Measurements from ENCODE around the gene SERPINE2. TPM values are rescaled to one million over a fixed set of nuclear protein-coding genes. Genes with fewer than 3 reads are reported as not detected.

SERPINE2 gene
- total RNA-seq, 1 experiment from 2014 or later = 93.3 TPM

GRCh38 chr2:223969856-223970255 is 69.2 kb downstream of the SERPINE2 start:
- DNase-seq (ENCODE audit: low read depth, low spot score) (no peak), ATAC-seq (peak; percentile 23; the same call in 1 of the 2 replicates)
- Histone ChIP-seq H2AFZ (ENCODE audit: low read depth, low read length, poor library complexity, severe bottlenecking) (no peak overlapping the region), H3K27me3 (ENCODE audit: insufficient read depth, low read length) (no peaks in the 10 kb centered on the region), H3K79me2 (ENCODE audit: insufficient read depth, low read length) (peaks cover 8% of the 10 kb centered on the region), H3K9me3 (ENCODE audit: control insufficient read depth in 1 of 2, insufficient read depth in 1 of 2, low read depth in 1 of 2, low read length in 2 of 2) (no peaks in the 10 kb centered on the region), H3K4me1 (ENCODE audit: control insufficient read depth in 1 of 2, insufficient read depth in 2 of 2, low read length in 2 of 2) (no peaks in the 10 kb centered on the region), H3K4me2 (ENCODE audit: low read length) (no peak overlapping the region), H3K4me3 (replicated peaks in 1 of 2; ENCODE audit: low read depth in 1 of 2, low read length in 2 of 2) (no peak overlapping the region), H3K9ac (ENCODE audit: low read length) (no peak overlapping the region), H3K27ac (ENCODE audit: low read depth, low read length) (no peak overlapping the region), H3K36me3 (ENCODE audit: control insufficient read depth in 1 of 2, insufficient read depth in 2 of 2, low read length in 2 of 2) (peaks cover 7 to 12% of the 10 kb centered on the region in 2 experiments; a peak in 3 of 4 replicates), H4K20me1 (ENCODE audit: insufficient read depth) (peaks cover 6% of the 10 kb centered on the region; the same call in 1 of the 2 replicates), H3K9me2 (ENCODE audit: insufficient read depth) (no peaks in the 10 kb centered on the region)
- ChIA-PET RAD21 (ENCODE audit: low non-redundant PET in 1 of 2, low total read pairs in 2 of 2, uncharacterized antibody in 2 of 2, unreplicated experiment in 2 of 2) (interaction anchor here (0.6 to 2.7 kb wide), 9 partner anchors 24 to 439 kb away, joined by 3 to 31 read pairs (median 5); no protein-coding TSS in a partner anchor), POLR2A (interaction anchor here (1.0 to 1.8 kb wide), 4 partner anchors 24 to 390 kb away, joined by 3 to 7 read pairs (median 4); no protein-coding TSS in a partner anchor), CTCF (interaction anchor here (0.9 to 6.2 kb wide), 28 partner anchors 9 to 998 kb away, joined by 3 to 170 read pairs (median 5); partner anchors contain the start of gene SERPINE2)
- BruUV-seq (replicated peaks) = no TSS peak
- no peak for TF ChIP-seq SRF (IDR thresholded peaks at IDR 0.05; ENCODE audit: low read depth)
- no peak for TF ChIP-seq ZBTB33 (IDR thresholded peaks at IDR 0.05; ENCODE audit: extremely low read depth, insufficient replicate concordance, low read length)
- no peak for TF ChIP-seq POLR2AphosphoS5 (IDR thresholded peaks at IDR 0.05; ENCODE audit: low read depth, low read length)
- TF ChIP-seq TCF7L2 (IDR thresholded peaks at IDR 0.05; ENCODE audit: borderline replicate concordance, extremely low read depth, insufficient read depth, insufficient read length) = no peak
- TF ChIP-seq POLR2A (IDR thresholded peaks at IDR 0.05; ENCODE audit: borderline replicate concordance, extremely low read depth, insufficient read depth, insufficient read length) = no peak
- no peak for TF ChIP-seq FOSL1 (IDR thresholded peaks at IDR 0.05; ENCODE audit: low read depth)
- TF ChIP-seq RAD21 (IDR thresholded peaks at IDR 0.05; ENCODE audit: low read depth) = no peak
- TF ChIP-seq ZNF274 (IDR thresholded peaks at IDR 0.05; ENCODE audit: low read depth, low read length) = no peak
- no peak for TF ChIP-seq CEBPB (IDR thresholded peaks at IDR 0.05; ENCODE audit: low read depth)
- TF ChIP-seq SP1 (IDR thresholded peaks at IDR 0.05; ENCODE audit: low read depth) = no peak
- no peak for TF ChIP-seq YY1 (IDR thresholded peaks at IDR 0.05; ENCODE audit: extremely low read depth, insufficient replicate concordance, low read depth, low read length)
- TF ChIP-seq ATF3 (IDR thresholded peaks at IDR 0.05) = no peak
- TF ChIP-seq CTCF (IDR thresholded peaks at IDR 0.05 in 2 of 3, conservative IDR thresholded peaks at IDR 0.05 in 1 of 3; ENCODE audit: borderline replicate concordance in 1 of 3, insufficient read depth in 1 of 3, low read depth in 2 of 3, low read length in 2 of 3) = no peak
- no peak for TF ChIP-seq EZH2phosphoT487 (IDR thresholded peaks at IDR 0.05; ENCODE audit: borderline replicate concordance)
- intact Hi-C loops (cut with micrococcal nuclease) = loop anchor here (1.0 to 10.0 kb wide), 6 partner anchors 314 to 1035 kb away; no protein-coding TSS in a partner anchor

Measured in HCT116 (cell line).